ENCODE data around the gene RNF40. TPM values are rescaled to one million over a fixed set of nuclear protein-coding genes. Genes with fewer than 3 reads are reported as not detected.

Gene RNF40
- total and polyA plus RNA-seq, 2 of the 8 experiments (the other 6 are each of a cell fraction or from before 2014, with no cell fraction given), result 38.5 to 68.7 TPM

DNA sequence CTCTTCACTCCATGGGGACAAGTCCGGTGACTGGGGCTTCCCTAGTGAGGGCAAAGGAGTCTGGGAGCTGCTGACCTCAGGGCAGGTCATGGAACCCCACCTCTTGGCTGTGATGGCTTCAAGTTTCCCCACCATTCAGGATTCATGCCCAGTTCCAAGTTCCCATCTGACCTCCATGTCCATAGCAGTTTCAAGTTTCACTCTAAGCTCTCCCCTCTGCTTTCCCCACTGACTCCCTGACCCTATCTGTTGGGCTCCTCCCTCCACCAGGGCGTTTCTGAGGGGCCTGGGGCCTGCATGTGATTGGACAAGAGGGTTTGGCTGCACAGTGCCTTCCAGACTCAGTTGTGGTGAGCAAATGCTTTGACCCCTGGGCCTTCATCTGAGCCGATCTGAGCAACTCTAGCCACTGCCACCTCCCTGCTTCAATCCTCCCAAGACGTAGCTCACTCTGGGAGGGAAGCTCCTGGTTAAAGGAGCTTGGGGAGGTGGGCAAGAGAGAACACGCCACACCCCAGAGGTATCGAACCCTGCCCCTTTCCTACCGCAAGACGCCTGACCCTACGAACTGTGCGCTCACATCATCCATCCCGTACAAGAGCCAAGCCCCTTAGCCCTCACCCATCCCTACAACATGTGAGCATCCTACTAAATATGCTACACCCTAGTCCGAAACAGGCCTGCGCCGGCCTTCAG, 16.6 kb downstream of the RNF40 start:
- Histone ChIP-seq H3K18ac (ENCODE audit: extremely low read depth, low read length) (no peak overlapping the region), H2BK15ac (ENCODE audit: low read length) (no peak overlapping the region), H3K56ac (replicated peaks; ENCODE audit: insufficient read length, low read depth, low read length) (no peak overlapping the region), H2AK5ac (ENCODE audit: low read depth, low read length) (no peak overlapping the region), H4K91ac (replicated peaks; ENCODE audit: insufficient read length, low read length) (no peak overlapping the region), H2AFZ (ENCODE audit: low read length) (no peak overlapping the region), H3K4ac (replicated peaks; ENCODE audit: insufficient read length, low read depth, low read length) (no peak overlapping the region), H3K23me2 (ENCODE audit: low read depth, low read length) (peaks cover 4% of the 10 kb centered on the region; the same call in 1 of the 2 replicates), H3K23ac (ENCODE audit: insufficient read length) (no peak overlapping the region), H2BK5ac (ENCODE audit: low read depth, low read length) (no peak overlapping the region), H3K36me3 (ENCODE audit: control insufficient read depth in 2 of 4, insufficient read depth in 4 of 4, low read length in 3 of 4) (peaks cover 14 to 26% (median 18%) of the 10 kb centered on the region in 4 experiments; a peak in 6 of 8 replicates), H3K4me3 (ENCODE audit: extremely low read depth in 1 of 4, insufficient read depth in 2 of 4, low read depth in 3 of 4, low read length in 4 of 4) (no peak overlapping the region), H4K8ac (ENCODE audit: extremely low read depth, insufficient read depth, low read length) (no peak overlapping the region), H2BK120ac (replicated peaks; ENCODE audit: low read depth, low read length) (no peak overlapping the region), H3K9ac (replicated peaks in 1 of 4; ENCODE audit: extremely low read depth in 1 of 4, low read depth in 3 of 4, low read length in 3 of 4) (no peak overlapping the region), H4K20me1 (replicated peaks in 1 of 2; ENCODE audit: control insufficient read depth in 1 of 2, insufficient read depth in 2 of 2, low read length in 2 of 2) (peaks cover 0 to 19% of the 10 kb centered on the region in 2 experiments), H3K14ac (ENCODE audit: insufficient read length) (no peak overlapping the region), H3K79me1 (ENCODE audit: low read depth, low read length) (no peaks in the 10 kb centered on the region; the same call in none of the 2 replicates), H3K27ac (ENCODE audit: low read depth, low read length) (no peak overlapping the region), H2BK20ac (ENCODE audit: low read length) (no peak overlapping the region), H3K4me1 (replicated peaks in 1 of 4; ENCODE audit: control insufficient read depth in 3 of 4, insufficient read depth in 4 of 4, low read length in 3 of 4) (peaks cover 0 to 11% (median 5%) of the 10 kb centered on the region in 4 experiments; a peak in 5 of 7 replicates), H3K79me2 (ENCODE audit: control insufficient read depth in 1 of 2, insufficient read depth in 2 of 2, low read length in 2 of 2) (no peaks in the 10 kb centered on the region), H4K5ac (ENCODE audit: insufficient read length, low read depth, low read length) (no peak overlapping the region), H3K4me2 (ENCODE audit: insufficient read depth in 1 of 2, low read depth in 2 of 2, low read length in 2 of 2) (no peak overlapping the region), H3K27me3 (replicated peaks in 1 of 4; ENCODE audit: control insufficient read depth in 3 of 4, extremely low read depth in 1 of 4, insufficient read depth in 3 of 4, low read length in 3 of 4) (no peaks in the 10 kb centered on the region; a peak in 1 of 7 replicates), H3K9me3 (ENCODE audit: insufficient read depth in 2 of 2, low read depth in 1 of 2, low read length in 1 of 2) (no peaks in the 10 kb centered on the region), H2BK12ac (ENCODE audit: low read depth, low read length) (no peak overlapping the region)
- POLR2A ChIA-PET (ENCODE audit: partially characterized antibody), result interaction anchor here (0.8 to 6.5 kb wide), 20 partner anchors 9 to 168 kb away, joined by 3 to 59 read pairs (median 4); partner anchors contain the start of genes CTF1, PHKG2 and ZNF629
- DNase-seq (ENCODE audit: low read depth in 1 of 2, low spot score in 2 of 2) (peak in 1 of 2 experiments; percentile 59), FAIRE-seq (no peak)
- CTCF ChIA-PET (ENCODE audit: partially characterized antibody), result interaction anchor here (0.6 to 1.9 kb wide), 10 partner anchors 15 to 686 kb away, joined by 3 to 7 read pairs (median 3); partner anchors contain the start of gene TBX6
- WGBS, 2 experiments (ENCODE audit: extremely low coverage in 1 of 2, insufficient coverage in 1 of 2, insufficient read length in 1 of 2, insufficient replicate concordance in 2 of 2, low coverage in 1 of 2, low lambda C conversion rate in 2 of 2, missing lambda C conversion rate in 1 of 2), result 83% methylated on average over 14 of the region's 14 CpGs; no CpG with 5 or more reads in 1 of the 2 experiments
- TF ChIP-seq POLR2A (IDR thresholded peaks at IDR 0.05; ENCODE audit: control extremely low read depth in 1 of 2, low read depth in 2 of 2, low read length in 2 of 2) (peak in 1 of 2 experiments; percentile 49; a peak in 2 of 3 replicates), GABPA (IDR thresholded peaks at IDR 0.05; ENCODE audit: borderline replicate concordance, insufficient read depth, low read length) (no peak), SRF (IDR thresholded peaks at IDR 0.05; ENCODE audit: low read depth, low read length) (no peak), POLR2AphosphoS5 (IDR thresholded peaks at IDR 0.05; ENCODE audit: low read depth, low read length) (peak; percentile 38), BACH1 (IDR thresholded peaks at IDR 0.05; ENCODE audit: low read length) (no peak), SP1 (IDR thresholded peaks at IDR 0.05; ENCODE audit: low read depth, low read length) (no peak), TAF7 (optimal IDR thresholded peaks at IDR 0.05; ENCODE audit: borderline replicate concordance, low read depth, low read length) (no peak), KDM5A (IDR thresholded peaks at IDR 0.05; ENCODE audit: low read length) (no peak), HDAC2 (IDR thresholded peaks at IDR 0.05; ENCODE audit: borderline replicate concordance in 1 of 2, low read depth in 2 of 2, low read length in 2 of 2) (no peak)

Data from H1 (cell line).